SK-N-SH (cell line): Measurements from ENCODE around the gene CYTH4. TPM values are rescaled to one million over a fixed set of nuclear protein-coding genes. Genes with fewer than 3 reads are reported as not detected.

Experiments used
- CTCF ChIA-PET: fragments of 300-600, 350-600 bp; formaldehyde crosslinking; extraction: SDS; loops from one replicate; lab custom pipeline; 2021; lab: Yijun Ruan, JAX
- POLR2A ChIA-PET: fragments of 350-600 bp; sonication (Branson Sonifier 250); formaldehyde crosslinking; extraction: SDS; loops from one replicate; lab custom pipeline; 2020; ENCODE audit warnings: antibody characterized with exemption, inconsistent platforms; lab: Yijun Ruan, JAX
- DNase-seq: peaks from one replicate; pipeline ENCODE4 v3.0.0; 2012
- H2AFZ ChIP-seq: fragments of 200-600 bp; sonication (generic); 2 replicates; pipeline ENCODE4 v1.8.1; 2016; ENCODE audit warnings: antibody characterized with exemption, mild to moderate bottlenecking, low read depth
- H3F3A ChIP-seq: fragments of 200-600 bp; sonication (generic); replicated peaks from 2 replicates; pipeline ENCODE3; 2016; ENCODE audit warnings: antibody characterized with exemption, mild to moderate bottlenecking; ENCODE audit not compliant: insufficient read depth
- H3K27ac ChIP-seq, 2 experiments: fragments of 200-500 bp in 1 of 2; fragments of 200-600 bp in 1 of 2; sonication (Bioruptor generic) in 1 of 2; sonication (generic), shearing (Covaris generic) in 1 of 2; 2 replicates each; pipeline versions ENCODE4 v1.5.1 to v1.6.1; 2014 to 2016; ENCODE audit warnings: low read depth in 2 of 2, inconsistent platforms in 1 of 2, low read length in 1 of 2, mild to moderate bottlenecking in 1 of 2, mixed read lengths in 1 of 2
- H3K27me3 ChIP-seq: fragments of 200-600 bp; sonication (generic), shearing (Covaris generic); 2 replicates; pipeline ENCODE4 v1.6.1; 2016; ENCODE audit warnings: mixed run types; ENCODE audit not compliant: insufficient read depth
- H3K36me3 ChIP-seq, 2 experiments: fragments of 200-500 bp in 1 of 2; fragments of 200-600 bp in 1 of 2; sonication (Bioruptor generic) in 1 of 2; sonication (generic) in 1 of 2; replicated peaks in 1 of 2; 2 replicates each; pipeline versions ENCODE3 to v1.5.1; 2014 to 2016; ENCODE audit warnings: low read length in 1 of 2, mild to moderate bottlenecking in 1 of 2; ENCODE audit not compliant: insufficient read depth in 2 of 2, control insufficient read depth in 1 of 2
- H3K4me1 ChIP-seq, 2 experiments: fragments of 200-500 bp in 1 of 2; fragments of 200-600 bp in 1 of 2; sonication (Bioruptor generic) in 1 of 2; sonication (generic), shearing (Covaris generic) in 1 of 2; 2 replicates each; pipeline versions ENCODE4 v1.5.1 to v1.6.1; 2014 to 2016; ENCODE audit warnings: low read depth in 1 of 2, low read length in 1 of 2, mixed run types in 1 of 2; ENCODE audit not compliant: insufficient read depth in 2 of 2, control insufficient read depth in 1 of 2
- H3K4me2 ChIP-seq: fragments of 200-600 bp; sonication (generic), shearing (Covaris generic); 2 replicates; pipeline ENCODE4 v1.6.1; 2017; ENCODE audit warnings: mixed run types
- H3K4me3 ChIP-seq, 2 experiments: fragments of 200-500 bp in 1 of 2; fragments of 200-600 bp in 1 of 2; sonication (Bioruptor generic) in 1 of 2; sonication (generic), shearing (Covaris generic) in 1 of 2; 2 replicates each; pipeline versions ENCODE4 v1.5.1 to v1.8.1; 2014 to 2016; ENCODE audit warnings: low read depth in 2 of 2, inconsistent platforms in 1 of 2, low read length in 1 of 2, mild to moderate bottlenecking in 1 of 2, mixed read lengths in 1 of 2, moderate library complexity in 1 of 2
- H3K79me2 ChIP-seq: fragments of 200-600 bp; sonication (generic); 2 replicates; pipeline ENCODE4 v1.8.1; 2017; ENCODE audit warnings: mild to moderate bottlenecking; ENCODE audit not compliant: insufficient read depth
- H3K9ac ChIP-seq: fragments of 200-600 bp; sonication (generic); 2 replicates; pipeline ENCODE4 v1.6.1; 2017; ENCODE audit warnings: mixed run types
- H3K9me2 ChIP-seq: fragments of 200-600 bp; sonication (generic); 2 replicates; pipeline ENCODE4 v1.6.1; 2017; ENCODE audit warnings: mixed run types
- H3K9me3 ChIP-seq: fragments of 200-600 bp; sonication (generic); 2 replicates; pipeline ENCODE4 v1.6.1; 2017; ENCODE audit warnings: mixed run types, mild to moderate bottlenecking, moderate library complexity
- H4K20me1 ChIP-seq: fragments of 200-600 bp; sonication (generic); 2 replicates; pipeline ENCODE4 v1.6.1; 2017; ENCODE audit warnings: mild to moderate bottlenecking, mixed run types; ENCODE audit not compliant: insufficient read depth
- EP300 ChIP-seq, 2 experiments: IDR thresholded peaks; 2 replicates each; pipeline versions ENCODE4 v1.4.0 to v1.6.1; 2012; ENCODE audit warnings: borderline replicate concordance in 1 of 2, low read depth in 1 of 2, low read length in 1 of 2
- EZH2phosphoT487 ChIP-seq: fragments of 200-600 bp; sonication (generic); IDR thresholded peaks from 2 replicates; pipeline ENCODE4 v1.6.1; 2017; ENCODE audit warnings: low read depth, mixed run types, mild to moderate bottlenecking, antibody characterized with exemption, moderate library complexity, borderline replicate concordance
- FOSL2 ChIP-seq: IDR thresholded peaks from 2 replicates; pipeline ENCODE4 v1.4.0; 2012; ENCODE audit warnings: low read depth, mild to moderate bottlenecking, moderate library complexity, borderline replicate concordance
- FOXJ3 ChIP-seq: sonication (generic); formaldehyde crosslinking; IDR thresholded peaks from 2 replicates; pipeline ENCODE4 v1.5.1; 2020; ENCODE audit warnings: mild to moderate bottlenecking, missing genetic modification reagents
- FOXM1 ChIP-seq: IDR thresholded peaks from 2 replicates; pipeline ENCODE4 v1.4.0; 2012; ENCODE audit warnings: low read depth, mild to moderate bottlenecking
- JUND ChIP-seq: IDR thresholded peaks from 2 replicates; pipeline ENCODE4 v1.4.0; 2012
- MEF2A ChIP-seq: IDR thresholded peaks from 2 replicates; pipeline ENCODE4 v1.4.0; 2012; ENCODE audit warnings: low read depth, borderline replicate concordance
- MXI1 ChIP-seq: IDR thresholded peaks from 2 replicates; pipeline ENCODE4 v1.6.1; 2012; ENCODE audit warnings: mild to moderate bottlenecking, low read depth, low read length, improper control_type of control experiment
- RCOR1 ChIP-seq: fragments of 150-350 bp; IDR thresholded peaks from 2 replicates; pipeline ENCODE4 v1.6.1; 2017; ENCODE audit warnings: antibody characterized with exemption, low read length
- SIN3A ChIP-seq: IDR thresholded peaks from 2 replicates; pipeline ENCODE4 v1.6.1; 2012; ENCODE audit warnings: low read depth, mild to moderate bottlenecking, low read length, moderate library complexity, borderline replicate concordance
- SMC3 ChIP-seq: IDR thresholded peaks from 2 replicates; pipeline ENCODE4 v1.6.1; 2012; ENCODE audit warnings: low read depth, low read length, improper control_type of control experiment
- TAF1 ChIP-seq: IDR thresholded peaks from 2 replicates; pipeline ENCODE4 v1.6.1; 2012; ENCODE audit warnings: low read depth, mild to moderate bottlenecking, low read length, moderate library complexity, borderline replicate concordance
- TEAD4 ChIP-seq: IDR thresholded peaks from 2 replicates; pipeline ENCODE4 v1.4.0; 2012; ENCODE audit warnings: mild to moderate bottlenecking, borderline replicate concordance; ENCODE audit not compliant: insufficient read depth
- USF1 ChIP-seq: IDR thresholded peaks from 2 replicates; pipeline ENCODE4 v1.4.0; 2012; ENCODE audit warnings: low read depth, borderline replicate concordance
- YY1 ChIP-seq: IDR thresholded peaks from 2 replicates; pipeline ENCODE4 v1.4.0; 2012; ENCODE audit warnings: low read depth, mild to moderate bottlenecking
- ZBTB33 ChIP-seq: IDR thresholded peaks from 2 replicates; pipeline ENCODE4 v1.4.0; 2012; ENCODE audit warnings: low read depth, borderline replicate concordance
- WGBS: methylation state at CpG from one replicate; pipeline ENCODE4 v1.1.6; 2017; ENCODE audit warnings: low lambda C conversion rate; 5-methylcytosine and 5-hydroxymethylcytosine counted together
- polyA plus RNA-seq, 3 experiments: library from polyadenylated mRNA; depleted of rRNA; stranded (reverse); fragments of >200 nt; gene quantifications; 2 replicates each; pipeline ENCODE4 v1.2.3, GENCODE V29; 2012

Gene CYTH4
- polyA plus RNA-seq, 1 of the 3 experiments (the other 2 are of a cell fraction): 0.07 TPM

- no peaks in the 10 kb centered on the region for H3K9me2 ChIP-seq
- peaks cover 0 to 3% of the 10 kb centered on the region in 2 experiments; a peak in 1 of 4 replicates for H3K4me1 ChIP-seq
- H2AFZ ChIP-seq: no peak overlapping the region
- no peaks in the 10 kb centered on the region for H3K27me3 ChIP-seq
- DNase-seq: no peak
- CTCF ChIA-PET: interaction anchor here (0.8 to 1.7 kb wide), 4 partner anchors 20 to 162 kb away, joined by 3 to 5 read pairs (median 4); no protein-coding TSS in a partner anchor
- no peak overlapping the region for H3K27ac ChIP-seq
- POLR2A ChIA-PET: no interaction called here
- TF ChIP-seq TEAD4 (no peak), FOXJ3 (CRISPR knock-in tag) (no peak)
- H3F3A ChIP-seq: no peaks in the 10 kb centered on the region
- WGBS: 79% methylated on average over 8 of the region's 11 CpGs
- no peaks in the 10 kb centered on the region for H3K79me2 ChIP-seq
- H3K9me3 ChIP-seq: no peaks in the 10 kb centered on the region
- H3K4me3 ChIP-seq: no peak overlapping the region
- no peak overlapping the region for H3K9ac ChIP-seq
- no peaks in the 10 kb centered on the region for H4K20me1 ChIP-seq
- no peaks in the 10 kb centered on the region for H3K36me3 ChIP-seq
- H3K4me2 ChIP-seq: no peak overlapping the region
These were observed 13.6 kb downstream of the CYTH4 start for GRCh38 chr22:37295946-37296345.

- DNase-seq: peak; percentile 48
- Histone ChIP-seq H3K27ac (no peak overlapping the region), H2AFZ (no peak overlapping the region), H3K27me3 (no peaks in the 10 kb centered on the region), H3F3A (no peaks in the 10 kb centered on the region), H3K4me2 (no peak overlapping the region), H4K20me1 (no peaks in the 10 kb centered on the region)
- TF ChIP-seq JUND (no peak), EZH2phosphoT487 (no peak), USF1 (no peak), EP300 (IDR thresholded peaks at IDR 0.05; ENCODE audit: borderline replicate concordance in 1 of 2, low read depth in 1 of 2, low read length in 1 of 2) (no peak), TAF1 (no peak), TEAD4 (no peak), SMC3 (no peak), ZBTB33 (no peak), RCOR1 (no peak), YY1 (no peak), FOSL2 (no peak), FOXM1 (no peak), MXI1 (no peak), MEF2A (no peak), SIN3A (no peak)
- TF ChIP-seq, all 33 proteins: peak for 0
- no peak overlapping the region for H3K9ac ChIP-seq
- H3K79me2 ChIP-seq: no peaks in the 10 kb centered on the region
- no peaks in the 10 kb centered on the region for H3K9me2 ChIP-seq
- H3K9me3 ChIP-seq: no peaks in the 10 kb centered on the region
- peaks cover 3 to 5% of the 10 kb centered on the region in 2 experiments; a peak in 1 of 4 replicates for H3K4me1 ChIP-seq
- H3K4me3 ChIP-seq: no peak overlapping the region
- 91% methylated on average over 13 of the region's 17 CpGs for WGBS
- ChIA-PET POLR2A (no interaction called here), CTCF (interaction anchor here (1.3 to 4.3 kb wide), 5 partner anchors 17 to 158 kb away, joined by 4 to 16 read pairs (median 8); no protein-coding TSS in a partner anchor)
- no peaks in the 10 kb centered on the region for H3K36me3 ChIP-seq
These were observed 16.6 kb downstream of the CYTH4 start for GRCh38 chr22:37298748-37299495.
